Neural cell (in vitro differentiated cells): ENCODE results near the gene WDR5. TPM values are rescaled to one million over a fixed set of nuclear protein-coding genes. Genes with fewer than 3 reads are reported as not detected.

Source experiments
- H2AFZ ChIP-seq: fragments of 200-600, 300-800 bp; sonication (generic), shearing (Covaris generic); 2 replicates; pipeline ENCODE4 v1.6.0; 2014; ENCODE audit warnings: low read depth, mild to moderate bottlenecking, antibody characterized with exemption, low read length, moderate library complexity
- H3F3A ChIP-seq: fragments of 200-600 bp; shearing (Covaris generic); 2 replicates; pipeline ENCODE4 v1.6.1; 2016; ENCODE audit warnings: mild to moderate bottlenecking, moderate library complexity, mixed read lengths, antibody characterized with exemption, low read length; ENCODE audit not compliant: insufficient read depth, poor library complexity, severe bottlenecking
- H3K27ac ChIP-seq: fragments of 200-600, 300-800 bp; sonication (generic), shearing (Covaris generic); 2 replicates; pipeline ENCODE4 v1.5.1; 2014; ENCODE audit warnings: mild to moderate bottlenecking, low read length, moderate library complexity
- H3K27me3 ChIP-seq: fragments of 300-800, 200-600 bp; sonication (generic), shearing (Covaris generic); 2 replicates; pipeline ENCODE4 v1.6.0; 2014; ENCODE audit warnings: mild to moderate bottlenecking, low read depth, low read length, moderate library complexity; ENCODE audit not compliant: insufficient read depth
- H3K36me3 ChIP-seq: fragments of 300-800, 200-600 bp; sonication (generic), shearing (Covaris generic); 2 replicates; pipeline ENCODE4 v1.5.1; 2014; ENCODE audit warnings: mild to moderate bottlenecking, antibody characterized with exemption, low read length, moderate library complexity; ENCODE audit not compliant: insufficient read depth
- H3K4me2 ChIP-seq: fragments of 300-800, 200-600 bp; sonication (generic), shearing (Covaris generic); 2 replicates; pipeline ENCODE4 v1.6.0; 2014; ENCODE audit warnings: mild to moderate bottlenecking, low read length
- H3K4me3 ChIP-seq: fragments of 300-800, 200-600 bp; sonication (generic), shearing (Covaris generic); 2 replicates; pipeline ENCODE4 v1.5.1; 2014; ENCODE audit warnings: mild to moderate bottlenecking, low read length, moderate library complexity
- H3K79me2 ChIP-seq: fragments of 200-600 bp; shearing (Covaris generic); replicated peaks from 2 replicates; pipeline ENCODE4 v1.6.0; 2014; ENCODE audit warnings: mild to moderate bottlenecking, low read length, moderate library complexity; ENCODE audit not compliant: insufficient read depth
- H3K9ac ChIP-seq: fragments of 300-800, 200-600 bp; sonication (generic), shearing (Covaris generic); 2 replicates; pipeline ENCODE4 v1.6.1; 2016; ENCODE audit warnings: mild to moderate bottlenecking, low read length, mixed read lengths
- H3K9me2 ChIP-seq: fragments of 200-600 bp; shearing (Covaris generic); 2 replicates; pipeline ENCODE4 v1.6.1; 2016; ENCODE audit warnings: mild to moderate bottlenecking, low read length, mixed read lengths; ENCODE audit not compliant: insufficient read depth
- H3K9me3 ChIP-seq: fragments of 200-600, 300-800 bp; sonication (generic), shearing (Covaris generic); 2 replicates; pipeline ENCODE4 v1.6.1; 2016; ENCODE audit warnings: mild to moderate bottlenecking, mixed run types, low read length, moderate library complexity, mixed read lengths
- H4K20me1 ChIP-seq: fragments of 200-600 bp; shearing (Covaris generic); 2 replicates; pipeline ENCODE4 v1.6.1; 2016; ENCODE audit warnings: mild to moderate bottlenecking, mixed run types; ENCODE audit not compliant: insufficient read depth
- CTCF ChIP-seq: fragments of 450-650 bp; IDR thresholded peaks from 2 replicates; pipeline ENCODE4 v1.5.1; 2014; ENCODE audit warnings: antibody characterized with exemption, mild to moderate bottlenecking, moderate library complexity; ENCODE audit not compliant: poor library complexity, severe bottlenecking
- EP300 ChIP-seq: fragments of 450-650 bp; conservative IDR thresholded peaks from 2 replicates; pipeline ENCODE4 v1.6.1; 2014; ENCODE audit warnings: antibody characterized with exemption, mild to moderate bottlenecking, moderate library complexity; ENCODE audit not compliant: poor library complexity, severe bottlenecking
- EZH2 ChIP-seq: fragments of 200-600, 300-800 bp; shearing (Covaris generic), sonication (generic); IDR thresholded peaks from 2 replicates; pipeline ENCODE4 v1.6.1; 2014; ENCODE audit warnings: antibody characterized with exemption, low read length, borderline replicate concordance, mild to moderate bottlenecking; ENCODE audit not compliant: insufficient read depth, poor library complexity, severe bottlenecking
- MXI1 ChIP-seq: fragments of 450-650 bp; conservative IDR thresholded peaks from 2 replicates; pipeline ENCODE4 v1.6.1; 2014; ENCODE audit warnings: antibody characterized with exemption, mild to moderate bottlenecking; ENCODE audit not compliant: poor library complexity, severe bottlenecking
- POLR2AphosphoS5 ChIP-seq: IDR thresholded peaks from 2 replicates; pipeline ENCODE4 v1.6.1; 2012
- RAD21 ChIP-seq: fragments of 450-650 bp; conservative IDR thresholded peaks from 2 replicates; pipeline ENCODE4 v1.6.1; 2014; ENCODE audit warnings: antibody characterized with exemption, mild to moderate bottlenecking, moderate library complexity
- REST ChIP-seq: IDR thresholded peaks from 2 replicates; pipeline ENCODE4 v1.6.1; 2012; ENCODE audit warnings: borderline replicate concordance
- SMC3 ChIP-seq: fragments of 450-650 bp; conservative IDR thresholded peaks from 2 replicates; pipeline ENCODE4 v1.6.1; 2014; ENCODE audit warnings: antibody characterized with exemption, mild to moderate bottlenecking, moderate library complexity; ENCODE audit not compliant: poor library complexity
- TAF1 ChIP-seq: IDR thresholded peaks from 2 replicates; pipeline ENCODE4 v1.6.1; 2012; ENCODE audit warnings: low read depth
- polyA plus RNA-seq: library from polyadenylated mRNA; depleted of rRNA; stranded (reverse); fragments of >200 nt; gene quantifications from 2 replicates; pipeline ENCODE4 v1.2.3, GENCODE V29; 2014

The WDR5 gene
- polyA plus RNA-seq, 1 donor from 2014 or later, result 40.2 TPM

- TF ChIP-seq SMC3, result no peak
- no peak for TF ChIP-seq REST
- H3K4me2 ChIP-seq, result no peak overlapping the region
- no peak overlapping the region for H2AFZ ChIP-seq
- no peaks in the 10 kb centered on the region for H3K36me3 ChIP-seq
- H3K27ac ChIP-seq, result no peak overlapping the region
- H3K9me3 ChIP-seq, result no peaks in the 10 kb centered on the region
- H3K79me2 ChIP-seq, result no peaks in the 10 kb centered on the region
- no peaks in the 10 kb centered on the region for H3F3A ChIP-seq
- no peak overlapping the region for H3K4me3 ChIP-seq
- no peak overlapping the region for H3K9ac ChIP-seq
- no peaks in the 10 kb centered on the region for H3K27me3 ChIP-seq
- no peaks in the 10 kb centered on the region for H4K20me1 ChIP-seq
- no peaks in the 10 kb centered on the region for H3K9me2 ChIP-seq
Observed at GRCh38 chr9:134146774-134147493, 11.1 kb downstream of the WDR5 start.

- no peak overlapping the region for H2AFZ ChIP-seq
- H3K27me3 ChIP-seq, result no peaks in the 10 kb centered on the region
- no peak overlapping the region for H3K4me3 ChIP-seq
- H4K20me1 ChIP-seq, result no peaks in the 10 kb centered on the region
- no peak overlapping the region for H3K9ac ChIP-seq
- no peaks in the 10 kb centered on the region for H3F3A ChIP-seq
- no peak overlapping the region for H3K27ac ChIP-seq
- H3K79me2 ChIP-seq, result no peaks in the 10 kb centered on the region
- H3K4me2 ChIP-seq, result no peak overlapping the region
- no peaks in the 10 kb centered on the region for H3K9me2 ChIP-seq
- H3K36me3 ChIP-seq, result no peaks in the 10 kb centered on the region
- TF ChIP-seq CTCF, result no peak
- no peak for TF ChIP-seq TAF1
- no peak for TF ChIP-seq EP300
- no peak for TF ChIP-seq EZH2
- no peak for TF ChIP-seq MXI1
- no peak for TF ChIP-seq RAD21
- no peak for TF ChIP-seq POLR2AphosphoS5
- TF ChIP-seq REST, result no peak
- no peak for TF ChIP-seq SMC3
- no peaks in the 10 kb centered on the region for H3K9me3 ChIP-seq
Observed at GRCh38 chr9:134149380-134149779, 13.5 kb downstream of the WDR5 start.
